Stimulated activated CD4-positive, alpha-beta T cell treated with anti-CD3 and anti-CD28 coated beads, TNF-alpha, amount 100 ng/mL, for 24 hours (primary cell): ENCODE results near the gene MYOT.
"Not testable (repeated sequence)": the region's sequence is repeated elsewhere in the genome, so short reads cannot be mapped to it uniquely, and the experiment has no call there.

Source experiments
- DNase-seq, 3 experiments: peaks; one replicate each; pipeline ENCODE4 v3.0.0-alpha.2; 2020; ENCODE audit warnings: low read depth in 3 of 3

The MYOT gene

DNA sequence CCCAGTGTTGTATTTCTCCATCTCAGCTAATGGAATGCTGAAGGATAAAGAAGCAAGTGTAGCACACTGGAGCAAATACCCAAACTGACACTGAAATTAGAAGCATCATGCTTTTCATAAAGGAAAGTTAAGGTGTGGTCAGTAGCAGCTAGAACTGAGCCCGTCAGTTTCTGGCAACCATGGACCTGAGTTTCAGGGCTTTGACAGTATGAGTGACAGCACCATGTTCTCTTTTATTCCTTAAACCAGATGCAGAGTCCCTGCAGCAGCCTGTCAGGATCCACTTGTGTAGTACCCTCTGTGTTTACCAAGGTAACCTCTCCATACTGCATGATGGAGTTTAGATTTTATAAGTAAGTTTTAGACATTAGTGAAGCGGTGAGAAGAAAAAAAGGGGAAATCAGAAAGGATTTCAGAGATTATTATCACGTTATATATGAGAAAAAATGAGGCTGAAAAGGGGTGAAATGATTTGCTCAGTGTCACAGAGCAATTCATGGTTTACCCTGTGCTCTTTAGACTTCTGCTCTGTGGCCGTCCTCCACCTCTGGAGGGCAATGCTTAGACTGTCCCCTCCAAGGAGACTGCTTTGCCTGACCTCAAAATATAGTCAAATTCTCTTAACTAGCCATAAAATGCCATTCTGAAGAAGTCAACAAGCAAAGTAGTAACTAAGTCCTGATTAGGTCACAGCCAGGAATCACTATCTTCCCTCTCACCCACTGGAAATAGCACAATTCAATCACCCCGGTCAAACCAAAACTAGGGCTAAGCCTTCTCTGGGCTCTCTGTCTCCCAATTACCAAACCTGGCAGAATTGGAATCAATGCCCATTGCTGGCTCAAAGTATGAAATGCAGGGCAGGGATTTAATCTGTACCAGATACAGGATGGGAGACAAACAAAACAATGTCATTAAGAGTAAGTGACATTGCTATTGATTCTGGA is 10.5 kb upstream of the MYOT start:
- no peak for DNase-seq

DNA sequence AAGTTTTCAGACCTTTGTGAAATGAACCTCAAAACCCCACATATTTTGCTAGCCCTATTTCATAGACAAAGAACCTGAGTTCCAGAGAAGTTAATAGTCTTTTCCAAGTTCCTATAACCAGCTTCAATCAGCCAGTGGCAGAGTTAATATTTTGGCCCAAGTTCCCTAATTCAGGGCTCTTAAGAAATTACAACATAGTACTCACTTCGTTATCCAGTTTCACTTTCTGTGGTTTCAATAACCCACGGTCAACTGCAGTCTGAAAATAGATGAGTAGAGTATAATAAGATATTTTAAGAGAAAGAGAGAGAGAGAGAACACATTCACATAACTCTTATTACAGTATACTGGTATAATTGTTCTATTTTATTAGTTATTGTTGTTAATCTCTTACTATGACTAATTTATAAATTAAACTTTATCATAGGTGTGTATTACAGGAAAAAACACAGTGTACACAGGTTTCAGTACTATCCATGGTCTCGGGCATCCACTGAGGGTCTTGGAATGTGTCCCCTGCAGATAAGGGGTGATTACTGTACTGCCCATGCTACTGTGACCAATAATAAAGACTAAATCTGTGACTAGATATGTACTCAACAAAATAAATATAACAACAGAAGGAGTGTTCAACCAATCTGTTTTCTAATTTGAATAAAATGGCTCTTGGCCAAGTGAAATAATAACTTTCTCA is 9.3 kb upstream of the MYOT start:
- no peak for DNase-seq

GRCh38 chr5:137858954-137859353 is 8.7 kb upstream of the MYOT start:
- no peak for DNase-seq

GRCh38 chr5:137862251-137862650 is 5.4 kb upstream of the MYOT start:
- DNase-seq = no peak

GRCh38 chr5:137863653-137864052 is 4.0 kb upstream of the MYOT start:
- DNase-seq = not testable (repeated sequence)

DNA sequence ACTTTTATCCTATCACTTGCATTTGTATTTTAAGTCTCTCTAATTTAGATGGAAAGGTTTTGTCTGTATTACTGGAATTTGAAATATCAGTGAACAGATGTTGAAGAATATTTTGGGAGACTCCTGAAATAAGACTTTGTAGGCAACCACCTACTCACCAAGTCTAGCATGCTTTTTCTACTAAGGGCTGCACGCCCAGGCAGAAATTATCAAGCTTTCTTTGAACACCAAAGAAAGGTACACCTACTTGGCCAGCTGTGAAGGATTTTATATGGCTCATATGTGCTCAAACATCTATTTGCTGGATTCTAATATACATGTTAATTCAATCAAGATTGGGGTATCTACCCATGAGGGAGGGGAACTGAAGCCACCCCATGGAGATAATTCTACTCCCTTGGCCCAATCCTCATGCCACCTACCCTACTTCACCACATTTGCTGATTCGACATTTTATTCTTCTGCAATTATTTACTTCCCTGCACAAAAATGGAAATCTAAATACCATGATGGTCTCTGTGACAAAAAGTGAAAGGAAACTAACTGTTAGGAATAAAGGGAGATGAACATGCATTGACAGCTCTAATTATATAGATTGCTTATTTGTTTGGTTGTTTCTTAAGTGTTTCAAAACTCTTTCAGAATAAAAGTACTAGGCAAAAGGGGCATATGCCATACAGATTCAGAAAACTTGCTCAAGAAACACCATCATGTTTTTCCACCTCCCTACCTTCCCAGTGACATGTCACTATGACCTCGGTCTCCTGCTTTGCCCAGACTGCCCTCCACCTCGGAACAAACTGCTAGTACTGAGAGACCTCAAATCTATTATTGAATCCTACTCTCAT is 895 bp upstream of the MYOT start:
- no peak for DNase-seq

- DNase-seq = no peak
Observed at GRCh38 chr5:137870647-137871339, 3.1 kb downstream of the MYOT start.

DNA sequence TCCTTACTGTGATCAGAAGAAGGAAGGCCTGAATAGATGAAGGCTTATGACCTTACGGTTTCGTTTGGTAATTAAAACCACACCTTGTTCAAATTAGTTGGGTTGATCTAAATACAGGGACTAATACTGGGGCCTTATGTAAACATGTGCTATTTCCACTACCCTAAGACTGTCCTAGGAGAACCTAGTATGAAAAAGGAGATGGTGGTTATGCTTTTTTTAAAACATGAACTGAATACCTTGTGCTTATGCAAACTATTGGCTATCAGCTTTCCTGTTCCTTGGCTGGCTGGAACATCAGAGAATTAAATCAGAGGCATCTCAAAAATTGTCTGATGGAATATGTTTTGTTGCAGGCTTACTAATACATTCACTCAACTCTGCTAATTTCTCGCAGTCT is 3.9 kb downstream of the MYOT start:
- DNase-seq = no peak

GRCh38 chr5:137872466-137872865 is 4.8 kb downstream of the MYOT start:
- no peak for DNase-seq

- DNase-seq = no peak
Observed at GRCh38 chr5:137876101-137876500, 8.4 kb downstream of the MYOT start.

DNA sequence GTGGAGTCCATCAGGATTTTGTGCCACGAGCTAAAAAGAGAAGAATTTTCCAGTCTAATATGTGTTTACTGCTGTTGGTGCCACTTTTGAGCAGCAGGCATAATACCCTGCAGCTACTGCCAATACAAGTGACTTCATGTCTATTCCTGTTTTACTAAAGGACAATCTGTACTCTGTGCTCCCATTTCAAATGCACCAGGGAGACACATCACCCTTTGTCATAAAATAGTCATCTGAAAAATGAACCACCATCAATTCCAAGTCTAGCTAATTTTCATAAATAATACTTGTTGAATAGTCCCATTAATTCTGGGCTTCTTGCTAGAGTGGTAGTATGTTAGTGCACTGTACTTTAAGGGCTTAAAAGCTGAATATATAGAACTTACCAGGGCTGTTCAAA is 12.7 kb downstream of the MYOT start:
- no peak for DNase-seq

DNA sequence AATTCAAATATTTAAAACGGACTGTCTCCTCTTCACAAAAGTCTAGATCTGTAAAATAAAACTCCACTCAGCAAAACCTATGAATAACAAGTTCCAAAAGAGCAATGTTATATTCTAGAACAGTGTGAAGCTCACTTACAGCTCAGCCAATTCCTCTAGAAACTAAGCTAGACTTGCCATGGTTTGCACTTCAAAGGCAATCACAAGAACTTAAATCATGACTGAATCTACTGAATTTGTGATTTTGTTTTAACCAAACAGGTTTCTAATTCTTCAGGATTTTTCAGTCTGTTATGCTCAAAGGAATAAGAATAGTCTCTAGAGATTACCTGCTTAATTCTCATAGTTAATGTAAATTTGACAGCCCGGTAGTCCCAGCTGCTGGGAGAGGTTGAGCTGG is 20.2 kb downstream of the MYOT start:
- DNase-seq = no peak

GRCh38 chr5:137888466-137888862 is 20.8 kb downstream of the MYOT start:
- no peak for DNase-seq

DNA sequence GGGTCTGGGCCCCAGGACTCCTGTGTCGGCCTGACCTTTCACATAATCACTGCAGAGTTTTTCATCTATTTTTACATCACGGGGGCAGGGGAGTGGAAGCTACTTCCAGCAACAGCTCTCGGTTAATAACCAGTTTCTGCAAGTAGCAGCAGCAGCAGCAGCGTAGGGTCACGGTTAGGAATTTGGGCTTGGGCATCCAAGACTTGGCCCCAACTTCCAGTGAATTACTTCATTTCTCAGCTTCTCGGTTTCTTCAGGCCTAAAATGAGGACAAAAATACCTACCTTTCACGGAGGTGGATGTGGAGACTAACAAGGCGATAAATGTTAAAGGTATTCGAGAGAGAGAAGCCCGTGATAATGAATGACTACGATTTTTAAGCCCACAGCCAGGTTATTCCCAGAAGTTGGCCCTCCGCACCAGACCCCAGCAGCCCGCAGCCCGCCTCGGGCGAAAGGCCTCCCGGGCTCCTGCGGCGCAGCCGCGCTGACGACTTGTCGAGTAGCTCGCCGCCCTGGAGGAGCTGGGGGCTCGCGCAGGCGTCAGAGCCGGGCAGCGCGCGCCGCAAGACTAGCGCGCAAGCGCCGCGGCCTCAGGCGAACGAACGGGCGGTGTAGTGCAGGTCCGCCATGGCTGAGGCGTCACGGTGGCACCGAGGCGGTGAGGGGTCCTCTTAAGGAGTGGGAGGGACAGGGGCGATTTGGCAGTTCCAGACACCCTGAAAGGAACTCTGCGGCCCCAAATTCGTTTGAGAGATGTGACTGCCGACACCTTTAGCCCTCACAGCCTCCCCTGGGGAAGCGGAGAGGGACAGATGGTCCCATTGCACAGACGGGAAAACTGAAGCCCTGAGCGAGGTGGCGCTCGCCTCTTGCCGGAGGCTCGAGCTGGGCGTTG is 21.5 kb downstream of the MYOT start, which contains the start of gene PKD2L2:
PKD2L2 (plus strand) TSS at position 595 of the 897 bp plus-strand sequence; CDS start at position 630, 35 bp downstream.
- DNase-seq = peak; percentile 61 to 84 (median 72)

- no peak for DNase-seq
Observed at GRCh38 chr5:137890845-137891244, 23.2 kb downstream of the MYOT start.

DNA sequence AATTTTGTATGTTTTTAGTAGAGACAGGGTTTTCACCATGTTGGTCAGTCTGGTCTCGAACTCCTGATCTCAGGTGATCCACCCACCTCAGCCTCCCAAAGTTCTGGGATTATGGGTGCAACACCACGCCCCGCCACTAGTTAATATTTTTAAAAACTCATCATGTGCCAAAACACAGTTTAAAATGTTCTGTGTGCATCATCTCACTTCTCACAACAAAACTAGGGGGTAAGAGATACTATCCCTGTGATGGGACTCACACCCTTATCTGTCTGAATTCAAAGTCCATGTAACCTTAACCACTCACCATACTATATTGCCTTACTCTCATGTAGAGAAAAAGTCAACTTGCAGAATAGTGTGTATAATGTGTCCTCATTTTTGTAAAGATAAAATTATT is 24.2 kb downstream of the MYOT start:
- DNase-seq = no peak

DNA sequence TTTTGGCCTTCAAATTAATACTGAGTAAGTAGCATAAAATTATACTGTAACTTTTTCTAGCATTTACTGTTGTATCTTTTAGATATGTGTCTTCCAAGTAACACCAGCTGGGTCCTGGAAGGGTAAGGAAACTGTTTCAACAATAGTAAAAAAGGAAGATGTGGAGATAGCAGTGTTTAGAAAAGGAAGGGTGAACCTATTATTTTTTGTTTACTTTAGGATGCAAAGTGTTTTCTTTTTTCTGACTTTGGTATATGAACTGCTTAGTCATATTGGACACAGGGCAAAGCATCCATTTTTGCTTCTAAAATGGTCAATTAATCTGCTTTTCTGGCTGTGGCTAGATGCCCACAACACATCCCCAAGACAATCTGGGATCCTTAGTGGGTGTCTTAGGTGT is 26.9 kb downstream of the MYOT start:
- no peak for DNase-seq

- no peak for DNase-seq
Observed at GRCh38 chr5:137896560-137896959, 28.9 kb downstream of the MYOT start.

DNA sequence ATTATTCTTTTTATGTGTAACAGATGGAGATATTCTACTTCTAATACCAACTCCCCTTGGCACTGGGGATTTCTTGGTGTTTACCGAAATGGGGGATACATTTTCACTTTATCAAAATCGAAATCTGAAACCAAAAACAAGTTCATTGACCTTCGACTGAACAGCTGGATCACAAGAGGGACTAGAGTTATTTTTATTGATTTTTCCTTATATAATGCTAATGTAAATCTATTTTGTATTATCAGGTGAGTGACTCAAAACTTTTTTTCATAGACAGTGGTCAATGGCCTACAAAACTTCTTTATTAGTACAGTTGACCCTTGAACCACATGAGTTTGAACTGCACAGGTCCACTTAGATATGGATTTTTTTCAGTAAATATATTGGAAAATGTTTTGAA is 31.8 kb downstream of the MYOT start:
- no peak for DNase-seq
